Small intestine (tissue), 16 donors: Measurements from ENCODE around the gene TEAD2. TPM values are rescaled to one million over a fixed set of nuclear protein-coding genes. Genes with fewer than 3 reads are reported as not detected.

Source experiments
- DNase-seq, 2 donors: peaks; one replicate each; pipeline versions ENCODE4 v3.0.0 to v3.0.0-alpha.2; 2013
- FAIRE-seq: peaks from 2 replicates; lab custom pipeline; 2012; peaks lifted over from hg19 to GRCh38; lab: Jason Lieb, UNC
- H3K27ac ChIP-seq, 3 donors: one replicate each; pipeline ENCODE4 v1.5.1; 2013; ENCODE audit warnings: low read length in 2 of 3, mild to moderate bottlenecking in 2 of 3, control low read depth in 1 of 3, inconsistent platforms in 1 of 3, low read depth in 1 of 3, moderate library complexity in 1 of 3
- H3K27me3 ChIP-seq, 3 donors: one replicate each; pipeline ENCODE4 v1.6.1; 2013; ENCODE audit warnings: low read length in 3 of 3, inconsistent platforms in 1 of 3; ENCODE audit not compliant: control insufficient read depth in 3 of 3, insufficient read depth in 3 of 3
- H3K36me3 ChIP-seq, 3 donors: one replicate each; pipeline ENCODE4 v1.6.1; 2013; ENCODE audit warnings: low read length in 3 of 3, inconsistent platforms in 1 of 3, low read depth in 1 of 3, mild to moderate bottlenecking in 1 of 3, moderate library complexity in 1 of 3; ENCODE audit not compliant: control insufficient read depth in 3 of 3, insufficient read depth in 2 of 3
- H3K4me1 ChIP-seq, 3 donors: one replicate each; pipeline ENCODE4 v1.6.1; 2013; ENCODE audit warnings: low read length in 2 of 3, inconsistent platforms in 1 of 3, low read depth in 1 of 3, mild to moderate bottlenecking in 1 of 3, moderate library complexity in 1 of 3; ENCODE audit not compliant: control insufficient read depth in 3 of 3, insufficient read depth in 2 of 3
- H3K4me3 ChIP-seq, 3 donors: one replicate each; pipeline ENCODE4 v1.5.1; 2013; ENCODE audit warnings: low read length in 3 of 3, control low read depth in 1 of 3, inconsistent platforms in 1 of 3, low read depth in 1 of 3, mild to moderate bottlenecking in 1 of 3, moderate library complexity in 1 of 3
- H3K9me3 ChIP-seq, 2 donors: one replicate each; pipeline ENCODE4 v1.6.1; 2013; ENCODE audit warnings: low read depth in 1 of 2, low read length in 1 of 2; ENCODE audit not compliant: control insufficient read depth in 2 of 2, insufficient read depth in 1 of 2
- WGBS, 3 donors: extraction: QIAGEN DNeasy Blood & Tissue Kit; methylation state at CpG; one replicate each; pipeline ENCODE4 v1.1.7; 2013; 5-methylcytosine and 5-hydroxymethylcytosine counted together
- long read RNA-seq, 10 donors: transcript quantifications; one replicate each; lab custom pipeline, GENCODE V29; 2026
- polyA plus RNA-seq, 4 donors: library from polyadenylated mRNA; stranded (reverse) in 3 of 4; unstranded in 1 of 4; fragments of 200-250 nt in 3 of 4; fragments of 120-200 nt in 1 of 4; gene quantifications; one replicate each; pipeline versions ENCODE4 v1.2.1 to v1.2.3, GENCODE V29; 2013
- donor health status: healthy with polysubstance abuse.
- donor health status: control.
- donor health status: control.
- donor health status: Bipolar disorder and iron deficiency.
- donor health status: healthy.

TEAD2 gene
- 10 to 100 TPM in 2 of 4 donors, 1 to 10 TPM in 2; 1.8 to 17.2 (median 8.8) TPM for polyA plus RNA-seq
- long read RNA-seq, donor 1, partial matches to known transcripts, result 0 of 1 reads
- long read RNA-seq, donor 1, other reads (novel, unspliced or antisense), result 0 of 1 reads
- long read RNA-seq, donor 2, partial matches to known transcripts, result 0 of 1 reads
- long read RNA-seq, donor 2, other reads (novel, unspliced or antisense), result 0 of 1 reads
- long read RNA-seq, donor 3, partial matches to known transcripts, result 843 of 1,831 reads
- long read RNA-seq, donor 3, other reads (novel, unspliced or antisense), result 985 of 1,831 reads
- long read RNA-seq, donor 4, partial matches to known transcripts, result 0 of 1 reads
- long read RNA-seq, donor 4, other reads (novel, unspliced or antisense), result 0 of 1 reads
- long read RNA-seq, donor 5, result 0 reads
- long read RNA-seq, donor 6, partial matches to known transcripts, result 0 of 1 reads
- long read RNA-seq, donor 6, other reads (novel, unspliced or antisense), result 0 of 1 reads
- long read RNA-seq, donor 7, partial matches to known transcripts, result 22 of 30 reads
- long read RNA-seq, donor 7, other reads (novel, unspliced or antisense), result 6 of 30 reads
- long read RNA-seq, donor 8, partial matches to known transcripts, result 0 of 2 reads
- long read RNA-seq, donor 8, other reads (novel, unspliced or antisense), result 0 of 2 reads
- long read RNA-seq, donor 9, result 0 reads
- long read RNA-seq, donor 10, partial matches to known transcripts, result 8 of 10 reads
- long read RNA-seq, donor 10, other reads (novel, unspliced or antisense), result 0 of 10 reads

DNA sequence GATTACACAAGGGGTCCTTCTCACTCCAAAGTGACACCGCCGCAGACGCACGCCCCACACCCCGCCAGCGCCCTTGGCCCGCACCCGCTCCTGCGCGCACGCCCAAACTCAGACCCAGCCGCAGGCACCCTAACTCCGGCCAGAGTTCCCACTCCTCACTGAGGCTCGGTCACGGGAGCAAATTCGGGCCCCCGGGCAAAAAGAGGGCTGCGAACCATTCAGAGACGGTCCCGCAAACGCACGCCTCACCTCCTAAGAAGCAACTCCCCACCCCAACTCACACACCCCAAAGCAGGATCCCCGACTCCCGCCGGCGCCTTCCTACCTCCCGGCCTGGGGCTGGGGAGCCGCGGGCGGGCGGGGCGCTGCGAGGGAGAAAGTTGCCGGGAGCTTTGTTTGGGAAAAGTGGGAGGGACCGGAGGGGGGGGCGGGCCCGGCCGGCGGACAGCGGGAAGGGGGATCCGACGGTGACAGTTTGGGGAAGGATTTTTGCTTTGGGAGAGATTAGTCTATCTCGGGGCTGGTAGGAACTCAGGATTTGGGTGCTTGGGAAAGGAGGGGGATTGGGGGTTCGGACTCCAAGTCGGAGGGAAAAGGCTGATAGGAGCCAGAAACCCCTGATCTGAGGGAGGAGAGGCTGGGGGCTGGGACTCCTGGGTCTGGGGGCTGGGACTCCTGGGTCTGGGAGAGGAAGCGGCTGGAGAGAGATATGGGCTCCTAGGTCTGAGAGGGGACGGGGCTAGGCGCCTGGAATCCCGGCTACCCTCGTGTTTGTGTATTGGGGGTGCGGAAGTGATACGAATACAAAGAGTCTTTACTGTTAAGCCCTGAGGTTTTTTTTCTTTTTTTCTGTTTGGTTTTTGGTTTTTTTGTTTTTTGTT lies at the start of gene TEAD2:
Gene TEAD2 (minus strand): TSS at position 369 of the 881 bp plus-strand sequence. CDS start 2,341 bp downstream, outside the sequence.
- Histone ChIP-seq H3K4me3 (peak within 1 kb of the TSS; percentile 31 to 89 (median 40)), H3K27me3 (peaks cover 0 to 49% (median 0%) of the 10 kb centered on the region in 3 donors), H3K4me1 (peaks cover 0 to 8% (median 2%) of the 10 kb centered on the region in 3 donors), H3K27ac (peak within 1 kb of the TSS; percentile 47 to 92 (median 76)), H3K9me3 (peaks cover 0 to 5% of the 10 kb centered on the region in 2 donors), H3K36me3 (peaks cover 0 to 7% (median 0%) of the 10 kb centered on the region in 3 donors)
- WGBS, 3 donors, result 1 to 2% (median 1%) methylated on average over 51 to 52 of the region's 52 CpGs
- DNase-seq (peak; percentile 32 to 53), FAIRE-seq (no peak)

DNA sequence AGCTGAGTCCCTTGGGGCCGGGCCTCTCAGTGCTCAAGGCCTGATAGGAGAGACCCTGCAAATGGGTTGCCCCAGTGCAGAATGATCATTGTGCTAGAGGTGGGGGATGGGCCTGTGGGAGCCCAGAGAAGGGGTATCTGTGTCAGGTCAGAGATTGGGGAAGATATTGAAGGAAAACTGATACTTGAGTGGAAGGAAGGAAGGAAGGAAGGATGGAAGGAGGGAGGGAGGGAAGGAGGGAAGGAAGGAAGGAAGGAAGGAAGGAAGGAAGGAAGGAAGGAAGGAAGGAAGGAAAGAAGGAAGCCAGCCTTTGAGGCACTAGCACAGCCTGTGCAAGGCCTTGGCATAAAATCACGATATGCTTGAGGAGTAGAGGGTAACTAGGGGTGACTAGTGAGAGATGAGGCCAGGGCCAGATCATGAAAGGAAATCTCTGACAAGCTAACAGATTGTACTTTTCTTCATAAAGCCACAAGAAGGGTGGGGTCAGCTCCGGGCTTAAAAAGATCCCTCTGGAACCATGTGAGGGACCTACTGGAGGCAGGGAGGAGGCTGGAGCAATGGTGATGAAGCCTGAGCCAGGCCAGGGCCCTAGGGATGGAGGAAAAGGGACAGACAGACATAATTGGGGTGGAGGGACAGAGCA lies 49.6 kb upstream of the TEAD2 start:
- DNase-seq (no peak), FAIRE-seq (no peak)
- Histone ChIP-seq H3K4me3 (no peak overlapping the region), H3K27me3 (peaks cover 0 to 17% (median 2%) of the 10 kb centered on the region in 3 donors), H3K9me3 (no peaks in the 10 kb centered on the region), H3K27ac (no peak overlapping the region), H3K36me3 (no peaks in the 10 kb centered on the region), H3K4me1 (no peaks in the 10 kb centered on the region)
- WGBS, 3 donors, result 44 to 75% (median 71%) methylated on average over 3 of the region's 3 CpGs

DNA sequence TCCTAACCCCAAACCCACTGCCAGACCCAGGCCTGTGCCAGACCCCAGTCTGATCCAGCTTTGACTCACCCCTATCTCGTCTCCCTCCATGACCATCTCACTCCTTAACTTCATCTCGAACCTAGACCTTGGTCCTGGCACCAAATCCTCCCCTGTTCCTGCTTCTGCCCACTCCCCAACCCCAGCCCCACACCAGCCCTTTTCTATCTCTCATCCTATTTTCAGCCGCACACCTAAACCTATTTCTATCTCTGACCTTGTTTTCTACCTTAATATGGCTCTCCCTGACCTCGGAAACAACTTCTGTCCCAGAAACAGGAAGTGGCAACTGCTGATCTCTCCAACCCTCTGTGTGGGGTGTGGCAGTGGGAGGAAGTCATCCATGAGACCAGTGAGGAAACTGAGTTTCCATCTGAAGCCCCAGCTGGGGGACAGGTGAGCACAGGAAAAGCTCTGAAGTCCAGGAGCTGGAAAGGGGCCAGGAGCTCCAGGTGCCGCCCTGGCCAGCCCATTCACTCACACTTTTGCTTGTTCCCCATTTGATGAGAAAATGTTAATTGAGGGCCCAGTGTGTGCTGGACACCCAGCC lies 47.3 kb upstream of the TEAD2 start:
- H3K27me3 ChIP-seq, result peaks cover 0 to 11% (median 2%) of the 10 kb centered on the region in 3 donors
- no peaks in the 10 kb centered on the region for H3K9me3 ChIP-seq
- WGBS, 3 donors, result 49 to 65% (median 55%) methylated on average over 5 of the region's 5 CpGs
- H3K4me3 ChIP-seq, result no peak overlapping the region
- DNase-seq (peak in 1 of 2 donors; percentile 44), FAIRE-seq (no peak)
- H3K4me1 ChIP-seq, result no peaks in the 10 kb centered on the region
- H3K27ac ChIP-seq, result peak overlapping the region in 1 of 3 donors; percentile 47
- H3K36me3 ChIP-seq, result no peaks in the 10 kb centered on the region

DNA sequence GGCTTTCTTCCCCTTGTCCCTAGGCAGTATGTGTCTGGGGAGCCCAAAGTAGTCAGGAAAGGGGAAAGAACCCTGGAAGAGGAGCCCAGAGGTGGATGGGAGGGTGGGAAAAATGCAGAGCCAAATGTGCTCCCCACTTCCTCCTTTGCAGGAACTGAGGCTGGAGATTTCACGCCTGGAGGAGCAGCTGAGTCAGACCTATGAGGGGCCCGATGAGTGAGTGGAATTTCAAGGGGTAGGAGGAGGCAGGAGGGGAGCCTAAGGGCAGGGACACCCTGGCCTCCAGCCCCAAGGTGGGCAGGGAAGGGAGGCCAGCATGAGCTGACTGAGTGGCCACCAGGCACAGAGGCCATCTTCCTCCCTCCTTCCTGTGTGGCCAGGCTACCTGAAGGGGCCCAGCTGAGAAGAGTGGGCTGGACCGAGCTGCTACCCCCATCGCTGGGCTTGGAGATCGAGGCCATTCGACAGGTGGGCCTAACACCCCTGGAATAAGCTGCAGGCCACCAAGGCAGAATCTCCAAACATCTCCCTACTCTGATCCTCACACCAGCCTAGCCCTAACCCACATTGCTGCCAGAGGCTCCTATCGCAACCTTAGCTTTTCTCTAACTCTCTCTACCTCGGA lies 46.7 kb upstream of the TEAD2 start:
- Histone ChIP-seq H3K27ac (peak overlapping the region in 1 of 3 donors; percentile 47), H3K27me3 (peaks cover 0 to 11% (median 2%) of the 10 kb centered on the region in 3 donors), H3K9me3 (no peaks in the 10 kb centered on the region), H3K36me3 (no peaks in the 10 kb centered on the region), H3K4me3 (no peak overlapping the region), H3K4me1 (no peaks in the 10 kb centered on the region)
- DNase-seq (no peak), FAIRE-seq (no peak)
- 72 to 82% (median 78%) methylated on average over 6 to 8 of the region's 8 CpGs for WGBS, 3 donors

DNA sequence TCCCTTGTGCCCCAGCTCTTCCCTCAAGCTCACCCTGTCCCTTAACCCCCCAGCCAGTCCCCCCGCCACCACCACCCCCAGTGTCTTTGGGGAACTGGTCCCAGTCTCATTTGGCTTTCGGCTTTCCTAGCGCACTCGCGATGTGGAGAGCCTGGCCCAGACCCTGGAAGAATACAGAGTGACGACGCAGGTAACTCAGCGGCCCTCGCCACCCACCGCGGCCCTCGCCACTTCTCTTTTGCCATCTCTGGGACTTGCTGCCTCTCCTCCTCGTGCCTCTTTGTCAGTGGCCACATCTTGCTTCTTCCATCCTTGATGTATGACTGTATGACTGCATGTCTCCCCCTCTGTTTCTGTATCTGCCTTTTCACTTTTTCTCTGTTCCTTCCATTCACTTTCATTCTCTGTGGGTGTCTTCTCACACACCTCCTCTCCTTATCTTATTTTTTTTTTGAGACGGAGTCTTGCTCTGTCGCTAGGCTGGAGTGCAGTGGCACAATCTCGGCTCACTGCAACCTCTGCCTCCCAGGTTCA lies 45.3 kb upstream of the TEAD2 start:
- Histone ChIP-seq H3K9me3 (no peaks in the 10 kb centered on the region), H3K36me3 (no peaks in the 10 kb centered on the region), H3K4me3 (no peak overlapping the region), H3K27me3 (peaks cover 0 to 11% (median 0%) of the 10 kb centered on the region in 3 donors), H3K27ac (no peak overlapping the region), H3K4me1 (no peaks in the 10 kb centered on the region)
- FAIRE-seq (no peak), DNase-seq (no peak)
- WGBS, 3 donors, result 81 to 88% (median 82%) methylated on average over 16 of the region's 16 CpGs

DNA sequence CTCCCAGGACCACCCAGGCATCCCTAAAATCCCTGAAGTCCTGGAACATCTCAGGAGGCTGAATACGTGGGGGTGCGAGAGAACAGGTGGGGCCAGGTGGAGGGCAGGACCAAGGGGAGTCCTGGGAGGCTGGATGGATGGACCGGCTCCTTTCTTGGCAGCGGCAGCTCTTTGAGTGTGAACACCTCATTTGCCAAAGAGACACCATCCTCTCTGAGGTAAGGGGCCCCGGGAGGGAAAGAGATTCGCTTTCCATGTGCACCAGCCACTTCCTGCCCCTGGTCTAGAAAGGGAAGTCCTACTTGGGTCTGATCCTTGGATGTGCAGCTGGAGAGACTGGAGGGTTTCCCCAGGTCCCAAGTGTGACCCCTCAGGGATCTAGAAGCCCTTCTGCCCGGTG lies 44.9 kb upstream of the TEAD2 start:
- 64 to 85% (median 68%) methylated on average over 6 to 7 of the region's 7 CpGs for WGBS, 3 donors
- Histone ChIP-seq H3K27me3 (peaks cover 0 to 9% (median 0%) of the 10 kb centered on the region in 3 donors), H3K36me3 (no peaks in the 10 kb centered on the region), H3K4me3 (no peak overlapping the region), H3K4me1 (no peaks in the 10 kb centered on the region), H3K27ac (no peak overlapping the region), H3K9me3 (no peaks in the 10 kb centered on the region)
- FAIRE-seq (no peak), DNase-seq (no peak)
